HFFc6 (cell line): ENCODE measurements around the gene SNX24. TPM values are rescaled to one million over a fixed set of nuclear protein-coding genes. Genes with fewer than 3 reads are reported as not detected.

Experiments used
- DNase-seq: peaks from one replicate; pipeline ENCODE4 v3.0.0-alpha.2; 2018
- H3K27ac Mint-ChIP-seq: 2 replicates; pipeline ENCODE4 v1.8.0; 2020; ENCODE audit warnings: mild to moderate bottlenecking, mixed read lengths
- H3K27me3 Mint-ChIP-seq: 2 replicates; pipeline ENCODE4 v1.8.0; 2021; ENCODE audit warnings: mild to moderate bottlenecking, moderate library complexity, mixed read lengths; ENCODE audit not compliant: insufficient read depth
- H3K36me3 Mint-ChIP-seq: 2 replicates; pipeline ENCODE4 v1.8.0; 2021; ENCODE audit warnings: low read depth, mixed read lengths
- H3K4me1 Mint-ChIP-seq: 2 replicates; pipeline ENCODE4 v1.8.0; 2020; ENCODE audit warnings: low read depth, mixed read lengths
- H3K4me3 Mint-ChIP-seq: 2 replicates; pipeline ENCODE4 v1.8.0; 2020; ENCODE audit warnings: mild to moderate bottlenecking, moderate library complexity, mixed read lengths
- H3K9me3 Mint-ChIP-seq: 2 replicates; pipeline ENCODE4 v1.8.0; 2020; ENCODE audit warnings: mild to moderate bottlenecking, mixed read lengths
- CTCF ChIP-seq: fragments of 200-600 bp; sonication (generic); IDR thresholded peaks from 2 replicates; pipeline ENCODE4 v1.5.0; 2021; ENCODE audit warnings: antibody characterized with exemption, mild to moderate bottlenecking
- total RNA-seq, 6 experiments: library from RNA; stranded (reverse); fragmentation: NEBNext Ultra II Directional; extraction: Animal tissue kit (Norgen Biotek cat#: 25700); gene quantifications; 2 replicates in 1 of 6; 3 replicates in 5 of 6; pipeline ENCODE4 v1.2.3, GENCODE V29; 2021

Gene SNX24
- total RNA-seq, 6 experiments from 2014 or later = 19.7 to 24.1 (median 21.9) TPM

GRCh38 chr5:122937914-122938313 lies 92.5 kb downstream of the SNX24 start:
- Mint-ChIP-seq H3K9me3 (no peaks in the 10 kb centered on the region), H3K27ac (no peak overlapping the region), H3K36me3 (peaks cover 9% of the 10 kb centered on the region), H3K27me3 (no peaks in the 10 kb centered on the region), H3K4me1 (peaks cover 10% of the 10 kb centered on the region), H3K4me3 (no peak overlapping the region)
- TF ChIP-seq CTCF = no peak
- DNase-seq = no peak

GRCh38 chr5:122940890-122941289 lies 95.5 kb downstream of the SNX24 start:
- DNase-seq = no peak
- Mint-ChIP-seq H3K27ac (no peak overlapping the region), H3K27me3 (no peaks in the 10 kb centered on the region), H3K36me3 (peaks cover 9% of the 10 kb centered on the region), H3K9me3 (no peaks in the 10 kb centered on the region), H3K4me3 (no peak overlapping the region), H3K4me1 (peaks cover 17% of the 10 kb centered on the region)
- no peak for TF ChIP-seq CTCF

GRCh38 chr5:122941737-122942136 lies 96.3 kb downstream of the SNX24 start:
- Mint-ChIP-seq H3K27ac (no peak overlapping the region), H3K4me1 (peaks cover 17% of the 10 kb centered on the region), H3K9me3 (no peaks in the 10 kb centered on the region), H3K4me3 (no peak overlapping the region), H3K27me3 (no peaks in the 10 kb centered on the region), H3K36me3 (peaks cover 16% of the 10 kb centered on the region)
- no peak for DNase-seq
- TF ChIP-seq CTCF = no peak

- DNase-seq = peak; percentile 48
- Mint-ChIP-seq H3K4me3 (peak overlapping the region; percentile 23), H3K27me3 (no peaks in the 10 kb centered on the region), H3K36me3 (peaks cover 16% of the 10 kb centered on the region), H3K9me3 (no peaks in the 10 kb centered on the region), H3K27ac (no peak overlapping the region; the same call in 1 of the 2 replicates), H3K4me1 (peaks cover 17% of the 10 kb centered on the region)
- TF ChIP-seq CTCF = no peak
These were observed 96.9 kb downstream of the SNX24 start for GRCh38 chr5:122942164-122942914.

- Mint-ChIP-seq H3K4me1 (peaks cover 17% of the 10 kb centered on the region), H3K27me3 (no peaks in the 10 kb centered on the region), H3K9me3 (no peaks in the 10 kb centered on the region), H3K36me3 (peaks cover 16% of the 10 kb centered on the region), H3K27ac (peak overlapping the region; percentile 30; the same call in 1 of the 2 replicates), H3K4me3 (no peak overlapping the region)
- no peak for DNase-seq
- TF ChIP-seq CTCF = no peak
These were observed 97.8 kb downstream of the SNX24 start for GRCh38 chr5:122943050-122943698.
